NCI-H1105 (cell line): Measurements from ENCODE around the gene MYF5.

ENCODE experiments used
- DNase-seq: peaks from one replicate; lab custom pipeline; 2025; lab: John Stamatoyannopoulos, UW

Gene MYF5

DNA sequence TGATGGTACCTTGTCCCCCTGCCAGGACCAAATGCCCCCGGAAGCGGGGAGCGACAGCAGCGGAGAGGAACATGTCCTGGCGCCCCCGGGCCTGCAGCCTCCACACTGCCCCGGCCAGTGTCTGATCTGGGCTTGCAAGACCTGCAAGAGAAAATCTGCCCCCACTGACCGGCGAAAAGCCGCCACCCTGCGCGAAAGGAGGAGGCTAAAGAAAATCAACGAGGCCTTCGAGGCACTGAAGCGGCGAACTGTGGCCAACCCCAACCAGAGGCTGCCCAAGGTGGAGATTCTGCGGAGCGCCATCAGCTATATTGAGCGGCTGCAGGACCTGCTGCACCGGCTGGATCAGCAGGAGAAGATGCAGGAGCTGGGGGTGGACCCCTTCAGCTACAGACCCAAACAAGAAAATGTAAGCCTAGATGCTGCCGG, 8.9 kb upstream of the MYF5 start:
- no peak for DNase-seq

DNA sequence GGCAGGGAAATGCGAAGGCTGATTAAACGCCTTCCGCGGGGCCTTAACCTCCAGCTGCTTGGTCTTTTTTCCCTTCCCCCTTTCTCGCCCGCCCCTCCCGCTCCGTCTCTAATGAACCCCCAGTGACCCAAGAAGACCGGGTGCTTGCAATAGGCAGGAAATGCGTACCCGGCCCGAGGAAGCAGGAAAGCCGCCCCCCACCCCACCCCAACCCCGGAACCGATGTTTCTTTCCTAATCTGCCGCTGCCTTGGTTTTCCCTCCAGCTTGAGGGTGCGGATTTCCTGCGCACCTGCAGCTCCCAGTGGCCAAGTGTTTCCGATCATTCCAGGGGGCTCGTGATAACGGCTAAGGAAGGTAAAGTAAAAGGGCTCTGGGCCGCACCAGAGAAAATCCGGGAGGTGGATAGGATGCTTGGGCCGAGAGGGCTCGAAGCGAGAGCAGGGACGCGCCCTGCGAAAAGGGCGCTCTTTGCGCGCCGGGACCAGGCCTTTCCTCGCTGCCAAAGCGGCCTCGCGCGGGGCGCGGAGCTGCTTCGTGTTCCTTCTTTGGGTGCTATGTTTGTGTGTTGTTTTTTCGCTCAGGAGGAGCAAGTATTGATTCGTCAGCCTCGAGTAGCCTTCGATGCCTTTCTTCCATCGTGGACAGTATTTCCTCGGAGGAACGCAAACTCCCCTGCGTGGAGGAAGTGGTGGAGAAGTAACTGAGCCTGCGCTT, 8.3 kb upstream of the MYF5 start:
- no peak for DNase-seq

DNA sequence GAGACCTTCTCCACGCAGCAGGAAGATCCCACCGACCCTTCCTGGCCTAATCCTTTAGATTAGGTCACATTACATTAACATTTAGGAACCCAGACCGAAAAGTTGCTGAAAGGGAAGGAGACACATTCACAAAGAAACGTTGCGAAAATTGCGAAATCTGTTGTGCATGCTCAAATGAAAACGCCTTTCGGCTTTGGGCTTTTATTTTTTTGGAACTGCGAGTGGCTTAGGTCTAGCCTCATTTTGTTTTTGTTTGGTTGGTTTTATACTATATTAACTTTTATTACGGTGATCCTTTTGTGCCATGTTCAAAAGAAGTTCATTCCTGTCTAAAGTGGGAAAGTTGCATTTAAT, 7.8 kb upstream of the MYF5 start:
- DNase-seq = no peak

DNA sequence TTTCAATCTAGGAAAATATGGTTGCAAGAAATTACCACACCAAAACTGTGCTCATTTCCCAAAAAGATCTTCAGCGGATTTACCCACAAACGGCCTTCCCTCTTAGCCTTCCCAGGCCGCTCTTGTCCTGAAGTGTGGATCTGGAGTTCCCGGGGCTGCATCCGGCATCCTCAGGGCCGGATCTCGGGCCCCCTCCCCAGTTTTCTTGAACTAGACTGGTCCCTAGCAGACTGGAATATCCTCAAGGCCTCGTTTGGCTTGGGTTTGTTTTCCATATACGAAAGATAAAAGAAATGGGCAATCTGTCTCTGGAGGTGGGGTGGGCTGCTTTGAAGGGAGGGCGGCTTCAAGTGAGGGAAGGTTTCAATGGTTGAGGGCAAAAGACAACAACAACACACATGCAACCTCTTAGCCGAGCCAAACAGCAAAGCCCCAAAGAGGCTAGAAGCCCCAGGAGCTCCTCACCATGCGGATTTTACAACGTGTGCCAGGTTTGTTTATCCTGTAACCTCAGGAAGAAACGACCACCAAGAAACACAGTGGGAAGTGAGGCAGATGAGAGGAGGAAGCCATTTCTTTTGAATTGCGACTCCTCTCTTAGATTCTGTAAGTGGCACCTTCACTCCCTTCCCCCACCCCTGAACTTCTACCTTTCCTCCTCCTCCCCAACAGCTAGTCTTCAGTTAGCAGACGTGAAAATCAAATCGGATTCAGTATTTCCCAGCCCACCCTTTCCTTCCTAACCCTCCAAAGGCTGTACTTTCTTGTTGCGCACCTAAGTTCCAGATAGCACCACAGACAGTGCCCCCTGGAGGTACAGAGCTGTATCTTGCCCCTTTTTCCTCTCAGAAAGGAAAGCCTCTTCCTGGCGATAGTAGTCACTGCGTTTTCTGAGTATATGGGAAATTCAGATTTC, 6.6 kb upstream of the MYF5 start:
- DNase-seq = no peak

GRCh38 chr12:80710727-80711449, 5.8 kb upstream of the MYF5 start:
- no peak for DNase-seq

- no peak for DNase-seq
These were observed 4.8 kb upstream of the MYF5 start for GRCh38 chr12:80711866-80712265.

DNA sequence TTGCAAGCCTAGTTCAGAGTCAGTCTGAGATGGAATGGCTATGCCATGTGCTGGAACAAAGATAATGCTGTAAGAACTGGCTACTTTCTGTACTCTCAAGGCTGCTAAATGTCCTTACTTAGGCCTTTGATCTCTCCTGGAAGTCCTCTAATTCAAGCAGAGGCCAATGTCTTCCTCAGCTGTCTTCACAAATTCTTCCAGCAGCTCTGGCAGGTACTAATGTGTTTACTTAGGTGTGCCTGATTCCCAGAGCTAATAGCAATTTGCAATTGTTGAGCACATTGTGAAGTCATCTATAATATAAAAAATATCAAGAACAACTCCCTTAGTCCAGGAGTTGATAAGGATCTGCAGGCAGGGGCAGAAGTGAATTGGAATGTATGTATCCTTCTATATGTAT, 3.8 kb upstream of the MYF5 start:
- DNase-seq = no peak

DNA sequence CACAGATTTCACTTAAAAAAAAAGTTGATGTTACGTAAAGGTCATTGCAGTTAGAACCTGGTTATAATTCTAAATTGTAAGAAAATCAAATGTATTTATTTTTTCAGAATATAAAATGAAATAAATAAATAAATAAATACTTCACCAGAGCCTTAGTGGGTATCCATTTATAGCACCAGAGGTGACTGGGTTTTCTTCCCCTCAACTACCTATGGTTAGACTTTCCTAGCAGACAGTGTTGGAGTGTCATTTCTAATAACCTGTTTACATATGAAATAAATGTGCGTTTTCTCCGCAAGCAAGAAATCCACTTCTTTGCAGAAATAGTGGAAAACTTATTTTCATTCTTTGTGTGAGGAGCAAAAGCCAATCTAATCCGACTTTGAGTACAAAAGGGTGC, 3.3 kb upstream of the MYF5 start:
- no peak for DNase-seq

- DNase-seq = no peak
These were observed 2.7 kb upstream of the MYF5 start for GRCh38 chr12:80714055-80714454.

GRCh38 chr12:80714846-80715245, 1.9 kb upstream of the MYF5 start:
- DNase-seq = no peak

DNA sequence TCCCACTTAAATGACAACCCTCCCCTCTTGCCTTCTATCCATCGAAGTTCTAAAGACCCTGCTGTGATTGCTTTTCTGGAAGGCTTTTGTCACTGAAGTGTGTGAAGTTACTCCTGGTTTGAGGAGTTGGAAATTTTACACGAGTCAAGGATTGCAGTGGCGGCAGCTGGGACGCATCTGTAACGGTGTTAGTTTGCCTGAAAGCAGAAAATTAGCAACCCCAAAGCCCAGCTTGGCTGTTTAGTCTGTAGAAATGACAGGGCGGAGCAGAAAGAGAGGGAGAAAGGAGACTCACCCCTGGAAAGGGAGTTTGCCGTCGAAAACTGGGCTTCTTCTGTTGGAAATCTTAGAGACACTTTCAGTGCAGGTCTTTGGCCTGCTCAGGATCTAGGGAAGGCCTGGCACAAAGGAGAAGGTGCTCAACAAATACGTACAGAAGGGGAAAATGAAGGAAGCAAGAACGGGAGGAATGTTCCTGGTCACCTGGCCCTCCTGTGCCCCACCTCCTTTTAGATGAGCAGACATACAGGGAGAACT, 931 bp upstream of the MYF5 start:
- DNase-seq = no peak

DNA sequence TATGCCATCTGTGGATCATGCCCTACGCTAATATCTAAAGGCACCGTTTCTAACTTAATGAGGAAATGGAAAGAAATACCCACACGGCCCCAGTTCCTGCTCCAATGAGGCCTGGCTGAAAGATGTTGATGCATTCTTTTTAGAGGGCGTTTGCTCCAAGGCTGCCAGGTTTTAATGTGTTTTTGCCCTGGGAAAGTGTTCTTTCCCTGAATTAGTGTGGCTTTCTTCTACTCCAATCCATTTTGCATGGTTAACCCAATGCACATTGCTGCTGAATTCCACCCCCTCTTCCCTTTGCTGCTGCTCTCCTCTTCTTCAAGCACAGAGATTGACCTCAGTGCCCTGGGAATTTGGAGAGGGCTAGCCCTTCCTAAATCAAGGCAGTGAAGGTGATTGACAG, 1.1 kb downstream of the MYF5 start:
- DNase-seq = no peak

DNA sequence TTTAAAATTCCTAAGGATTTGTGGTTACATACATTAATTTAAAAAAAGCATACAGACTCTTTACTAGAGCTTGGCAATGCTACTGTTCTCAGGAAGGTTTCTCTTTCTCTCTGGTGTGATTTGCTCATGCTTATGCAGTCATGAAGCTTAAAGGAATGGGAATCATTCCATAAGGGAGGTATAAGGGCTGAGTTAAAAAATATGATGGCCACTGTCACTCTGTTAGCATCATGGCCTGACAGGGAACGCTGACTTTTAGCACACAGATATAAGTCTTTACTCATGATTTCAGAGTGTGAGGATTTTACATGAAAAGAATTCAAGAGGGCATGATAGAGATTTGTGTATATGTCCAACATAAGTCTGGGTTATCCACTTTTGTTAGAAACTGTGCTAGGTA, 3.8 kb downstream of the MYF5 start:
- DNase-seq = no peak

GRCh38 chr12:80721326-80721725, 4.6 kb downstream of the MYF5 start:
- no peak for DNase-seq

- DNase-seq = no peak
These were observed 29.3 kb downstream of the MYF5 start for GRCh38 chr12:80745851-80746505.

DNA sequence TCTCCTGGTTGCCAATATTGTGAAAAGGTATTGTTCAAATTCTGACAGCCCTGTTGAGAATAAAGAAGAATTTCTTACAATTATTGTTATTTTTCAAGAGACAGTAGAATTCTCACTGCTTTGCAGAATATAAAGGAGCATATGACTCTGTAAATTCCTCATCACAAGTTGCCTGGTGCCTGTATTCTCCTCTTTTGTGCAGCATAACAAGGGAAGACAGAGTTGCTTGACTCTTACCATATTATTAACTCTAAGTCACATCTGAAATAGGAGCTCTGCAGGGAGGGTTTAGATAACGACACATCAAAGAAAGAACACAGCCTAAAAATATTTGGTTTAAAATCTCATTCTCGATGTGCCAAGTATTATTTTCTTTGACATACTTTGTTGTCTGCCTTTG, 31.1 kb downstream of the MYF5 start:
- no peak for DNase-seq

- no peak for DNase-seq
These were observed 32.7 kb downstream of the MYF5 start for GRCh38 chr12:80749456-80749855.

DNA sequence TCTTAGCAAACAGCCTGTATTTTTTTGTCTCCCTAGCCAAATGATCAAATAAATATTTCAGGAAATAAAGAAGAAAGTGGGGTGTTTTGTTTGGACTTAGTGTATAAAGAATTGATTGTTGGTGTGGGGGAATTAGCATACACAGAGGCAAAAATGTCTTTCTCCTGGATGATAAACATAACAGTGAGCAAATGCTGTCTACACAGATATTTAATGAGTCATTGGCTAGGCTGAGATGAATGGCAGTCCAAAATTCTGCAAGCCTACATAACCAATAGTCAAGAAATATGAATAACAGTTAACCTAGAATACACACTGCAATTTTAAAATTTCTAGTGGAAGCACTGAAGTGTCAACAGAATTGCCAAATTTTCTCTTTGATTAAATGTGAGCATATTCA, 35.8 kb downstream of the MYF5 start:
- DNase-seq = no peak

- DNase-seq = no peak
These were observed 37.6 kb downstream of the MYF5 start for GRCh38 chr12:80754274-80754673.

- DNase-seq = no peak
These were observed 40.2 kb downstream of the MYF5 start for GRCh38 chr12:80756875-80757274.

GRCh38 chr12:80761838-80762237, 45.1 kb downstream of the MYF5 start:
- no peak for DNase-seq

DNA sequence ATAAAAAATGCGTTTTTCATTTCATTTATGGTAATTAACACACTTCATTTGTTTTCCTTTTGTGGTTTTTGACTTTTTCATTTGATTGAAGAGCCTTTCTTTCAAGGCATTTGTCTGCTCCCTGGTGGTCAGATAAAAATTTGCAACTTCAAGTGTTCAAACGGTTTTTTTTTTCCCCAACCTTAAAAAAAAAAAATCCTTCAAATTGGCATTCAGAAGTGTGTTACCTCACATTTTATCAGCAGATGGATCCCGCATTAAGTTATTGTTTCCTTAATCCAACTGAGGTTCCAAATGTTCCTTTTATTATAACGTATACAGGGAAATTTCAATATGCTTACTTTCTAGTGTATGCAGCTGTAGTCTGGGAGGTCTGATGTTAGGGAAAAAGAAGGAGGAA, 47.2 kb downstream of the MYF5 start:
- peak; percentile 43 for DNase-seq
